Measurements from ENCODE around the gene IL11RA.
"Not testable (repeated sequence)": the region's sequence is repeated elsewhere in the genome, so short reads cannot be mapped to it uniquely, and the experiment has no call there.

Gene IL11RA

DNA sequence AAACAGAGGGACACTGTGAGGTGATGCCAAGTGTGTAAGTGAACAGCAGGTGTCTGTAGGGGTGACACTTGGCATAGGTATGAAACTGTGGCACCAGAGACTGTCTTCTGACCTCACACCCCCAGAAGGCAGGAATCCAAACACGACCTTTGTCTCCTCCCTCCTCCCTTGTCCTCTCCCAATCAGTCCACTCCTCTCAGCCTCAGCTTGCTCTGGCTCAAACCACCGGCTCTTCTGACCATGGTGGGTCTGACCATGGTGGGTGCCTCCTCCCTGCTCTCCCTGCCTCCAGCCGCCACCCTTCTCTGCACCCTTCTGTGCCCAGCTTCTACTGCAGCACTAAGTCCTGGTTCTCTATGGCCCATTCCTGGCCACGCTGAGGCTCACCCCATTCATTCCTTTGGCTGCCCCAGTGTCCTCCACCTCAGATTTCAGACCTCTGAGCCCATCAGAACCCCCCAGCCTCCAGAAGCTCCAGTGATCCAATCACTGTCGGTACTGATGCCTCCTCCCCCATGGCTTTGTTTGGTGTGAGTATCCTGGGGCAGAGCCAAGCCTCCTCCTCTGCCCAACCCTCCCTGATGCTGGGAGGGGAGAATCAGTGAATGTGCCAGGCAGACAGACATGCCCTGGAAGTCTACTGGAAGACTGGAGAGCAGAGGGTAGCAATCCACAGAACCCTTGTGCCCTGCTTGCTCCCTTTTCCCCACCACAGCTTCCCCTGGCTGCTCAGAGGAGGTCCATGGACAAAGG lies 21.4 kb upstream of the IL11RA start:
- DNase-seq = no peak

DNA sequence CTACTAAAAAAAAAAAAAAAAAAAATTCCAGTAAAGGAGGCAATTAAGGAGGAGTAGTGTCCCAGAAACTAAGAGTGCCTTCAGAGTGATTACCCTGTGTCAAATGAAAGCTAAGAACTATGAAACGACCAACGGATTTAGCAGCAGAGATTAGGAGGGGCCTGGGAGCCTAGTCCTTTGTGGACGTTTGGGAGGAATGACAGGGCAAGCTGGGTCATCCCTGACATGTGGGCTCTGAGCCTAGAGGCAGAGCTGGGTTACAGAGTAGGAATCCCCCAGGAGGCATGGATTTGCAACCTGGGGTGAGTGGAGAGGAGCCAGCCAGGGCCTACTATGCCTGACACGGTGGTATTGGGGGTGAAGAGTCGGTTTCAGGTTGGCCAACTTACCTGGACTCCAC lies 18.8 kb upstream of the IL11RA start:
- no peak for DNase-seq

DNA sequence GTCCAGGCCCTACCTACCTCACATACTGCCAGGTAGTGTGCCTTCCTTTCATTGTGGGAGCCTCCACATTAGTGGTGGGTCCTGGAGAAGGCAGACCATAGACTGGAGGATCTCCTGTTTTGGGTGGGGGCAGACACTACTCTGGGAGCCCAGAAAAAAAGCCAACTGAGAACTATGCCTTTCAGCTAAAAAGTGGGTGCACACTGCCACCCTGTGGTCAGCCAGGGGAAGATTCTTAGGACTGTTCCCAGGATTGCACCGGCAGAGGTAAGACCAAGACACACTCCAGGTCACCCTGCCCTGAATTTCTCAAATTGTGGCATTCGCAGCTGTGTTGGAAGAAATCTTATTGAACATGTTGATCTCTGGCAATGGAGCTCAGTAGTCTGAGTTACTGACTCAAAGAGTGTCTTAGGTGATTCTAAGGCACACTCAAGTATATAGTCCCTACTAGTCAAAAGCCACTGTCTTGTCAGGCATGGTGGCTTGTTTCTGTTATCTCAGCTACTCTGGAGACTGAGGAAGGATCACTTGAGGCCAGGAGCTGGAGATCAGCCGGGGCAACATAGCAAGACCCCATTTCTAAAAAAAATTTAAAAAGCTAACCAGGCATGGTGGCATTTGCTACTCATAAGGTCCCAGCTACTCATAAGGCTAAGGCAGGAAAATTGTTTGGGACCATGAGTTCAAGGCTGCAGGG lies 18.0 kb upstream of the IL11RA start:
- peak; percentile 50 for DNase-seq

DNA sequence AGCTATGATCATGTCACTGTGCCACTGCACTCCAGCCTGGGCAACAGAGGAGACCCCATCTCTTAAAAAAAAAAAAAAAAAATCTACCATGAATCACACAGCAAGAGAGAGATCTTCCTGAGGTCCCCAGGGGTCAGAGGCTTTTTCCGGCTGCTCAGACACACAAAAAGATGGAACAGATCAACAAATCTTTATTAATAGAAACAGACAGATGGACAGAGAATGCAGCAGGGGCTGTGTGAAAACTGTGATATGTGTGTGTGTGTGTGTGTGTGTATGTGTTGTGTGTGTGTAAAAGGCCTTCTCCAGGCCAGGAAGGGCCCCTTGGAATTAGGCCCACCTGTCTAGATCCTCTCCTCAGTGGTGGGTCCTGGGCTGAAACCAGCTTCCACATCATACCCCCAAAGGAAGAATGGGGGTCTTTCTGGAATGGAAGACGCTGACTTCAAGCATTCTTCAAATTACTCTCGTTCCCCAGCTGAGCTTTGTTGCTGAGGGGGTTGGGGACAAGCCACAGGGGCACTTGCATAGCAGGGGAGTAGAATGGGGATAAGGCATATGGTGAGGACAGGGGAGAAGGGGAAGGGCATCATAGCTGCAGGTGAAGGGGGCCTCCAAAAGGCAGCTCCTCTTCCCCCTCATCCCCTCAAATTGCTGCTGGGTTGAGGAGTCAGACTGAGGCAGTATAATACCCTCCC lies 17.3 kb upstream of the IL11RA start:
- DNase-seq = no peak

DNA sequence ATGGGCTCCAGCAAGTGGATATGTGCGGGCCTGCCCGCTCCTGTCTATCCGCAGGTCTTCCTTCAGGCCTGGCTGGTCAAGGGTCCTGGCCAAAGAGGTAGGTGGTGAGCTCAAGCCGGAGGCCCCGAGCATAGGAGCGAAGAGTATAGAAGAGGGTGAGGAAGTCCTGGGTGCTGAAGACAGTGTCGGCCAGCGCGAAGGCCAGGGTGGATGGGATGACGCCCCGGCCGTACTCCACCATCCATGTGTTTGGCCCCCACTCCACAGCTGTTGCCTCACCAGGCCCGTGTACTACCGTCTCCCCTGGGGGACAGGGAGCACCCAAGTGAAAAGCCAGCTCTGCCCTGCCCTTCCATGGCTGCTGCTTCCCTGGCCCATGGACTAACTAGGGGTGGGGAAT lies 16.4 kb upstream of the IL11RA start:
- no peak for DNase-seq

DNA sequence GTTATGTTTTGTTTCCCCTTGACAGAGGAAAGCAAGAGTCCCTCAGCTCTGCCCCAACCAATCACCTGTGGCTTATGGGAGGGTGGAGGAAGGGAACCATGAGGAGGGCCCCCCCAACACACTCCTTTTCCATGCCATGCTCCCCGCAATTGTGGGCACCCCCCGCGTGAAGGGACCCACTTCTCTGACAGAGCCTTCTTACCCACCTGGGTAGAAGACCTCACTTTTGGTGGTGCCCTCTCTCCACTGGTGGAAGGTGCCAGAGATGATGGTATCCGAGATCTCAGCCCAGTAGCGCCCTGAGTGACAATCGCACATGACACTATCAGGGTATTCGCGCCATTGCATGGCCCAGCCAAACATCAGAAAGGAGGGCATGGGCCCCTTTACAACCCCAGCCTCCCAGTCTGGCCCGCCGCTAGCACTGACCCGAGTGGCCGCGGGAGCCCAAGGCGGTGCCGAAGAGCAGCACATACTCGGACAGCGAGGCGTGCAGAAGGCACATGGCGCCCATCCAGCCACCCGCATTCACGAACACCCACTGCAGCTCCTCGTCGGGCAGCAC lies 15.1 kb upstream of the IL11RA start:
- DNase-seq = no peak

DNA sequence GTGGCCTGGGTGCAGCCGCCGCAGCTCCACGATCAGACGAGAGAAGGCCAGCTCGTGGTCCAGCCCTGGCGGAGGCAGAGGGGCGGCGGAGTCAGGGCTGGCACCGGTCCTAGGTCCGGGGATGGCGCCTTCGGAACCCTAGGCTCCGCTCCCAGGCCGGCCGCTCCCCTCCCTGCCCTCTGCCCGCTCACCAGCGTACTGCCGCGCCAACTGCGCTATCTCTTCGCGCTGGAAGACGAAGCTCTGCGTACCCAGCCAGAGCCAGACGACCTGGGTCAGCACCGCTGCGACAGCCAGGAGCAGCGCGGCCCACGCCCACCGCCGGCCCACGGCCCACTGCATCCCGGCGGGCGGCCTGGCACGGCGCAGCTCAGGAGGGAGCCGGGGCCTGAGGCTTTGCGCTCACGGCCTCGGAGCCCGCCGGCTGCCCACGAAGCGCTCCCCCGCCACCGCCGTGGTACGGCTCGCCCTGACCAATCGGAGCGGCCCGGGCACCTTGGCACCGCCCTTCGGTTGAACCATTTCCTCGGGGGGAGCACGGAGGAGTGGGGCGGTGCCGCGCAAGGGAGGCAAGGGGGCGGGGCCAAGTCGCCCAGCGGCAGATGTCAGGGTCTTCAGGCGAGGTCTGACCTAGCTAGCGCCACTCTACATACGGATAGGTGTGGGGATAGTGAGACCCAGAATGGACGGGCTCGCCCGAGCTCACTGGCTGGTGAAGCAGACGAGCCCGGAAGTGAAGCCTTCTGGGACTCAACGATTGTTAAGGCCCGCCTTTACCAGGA lies 14.4 kb upstream of the IL11RA start, which contains the start of gene SIGMAR1:
TSS of gene SIGMAR1 (minus strand) at position 432 of the 782 bp plus-strand sequence. CDS start at position 342, 90 bp downstream.
- peak; percentile 75 for DNase-seq

DNA sequence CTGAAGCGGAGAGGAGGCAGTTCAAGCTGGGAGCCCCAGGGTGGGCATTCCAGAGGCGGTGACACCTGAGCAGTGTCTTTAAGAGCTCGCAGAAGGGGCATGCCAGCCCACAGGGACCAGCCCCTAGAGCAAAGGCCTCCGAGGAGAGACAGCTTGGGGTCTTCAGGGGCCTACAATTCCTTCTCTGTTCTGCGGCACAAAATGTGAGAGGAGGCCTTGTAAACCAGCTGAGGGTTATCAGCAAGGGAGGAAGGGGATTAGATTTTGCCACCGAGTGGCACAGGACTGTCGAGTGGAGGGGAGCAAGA lies 13.9 kb upstream of the IL11RA start:
- DNase-seq = no peak

DNA sequence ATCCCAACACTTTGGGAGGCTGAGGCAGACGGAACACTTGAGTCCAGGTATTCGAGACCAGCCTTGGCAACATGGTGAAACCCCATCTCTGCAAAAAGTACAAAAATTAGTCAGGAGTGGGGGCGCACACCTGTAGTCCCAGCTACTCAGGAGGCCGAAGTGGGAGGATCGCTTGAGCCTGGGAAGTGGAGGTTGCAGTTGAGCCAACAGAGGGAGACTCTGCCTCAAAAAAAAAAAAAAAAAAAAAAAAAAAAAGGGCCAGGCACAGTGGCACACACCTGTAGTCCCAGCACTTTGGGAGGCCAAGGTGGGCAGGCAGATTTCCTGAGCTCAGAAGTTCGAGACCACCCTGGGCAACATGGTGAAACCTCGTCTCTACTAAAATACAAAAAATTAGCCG lies 12.7 kb upstream of the IL11RA start:
- not testable (repeated sequence) for DNase-seq

DNA sequence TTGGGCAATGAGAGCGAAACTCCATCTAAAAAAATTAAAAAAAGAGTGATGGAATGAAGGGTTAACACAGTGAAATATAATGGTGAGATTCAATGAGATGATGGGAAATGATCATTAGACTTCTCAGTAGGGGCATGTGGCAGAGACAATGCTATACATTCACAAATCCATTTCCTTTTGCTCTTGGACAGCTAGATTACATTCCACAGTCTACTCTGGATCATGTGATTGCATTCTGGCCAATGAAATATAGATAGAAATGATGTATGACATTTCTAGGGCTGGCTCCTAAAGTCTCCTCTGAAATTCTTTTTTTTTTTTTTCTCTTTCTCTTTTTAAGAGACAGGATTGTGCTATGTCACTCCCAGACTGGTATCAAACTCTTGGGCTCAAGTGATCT lies 9.3 kb upstream of the IL11RA start:
- no peak for DNase-seq

DNA sequence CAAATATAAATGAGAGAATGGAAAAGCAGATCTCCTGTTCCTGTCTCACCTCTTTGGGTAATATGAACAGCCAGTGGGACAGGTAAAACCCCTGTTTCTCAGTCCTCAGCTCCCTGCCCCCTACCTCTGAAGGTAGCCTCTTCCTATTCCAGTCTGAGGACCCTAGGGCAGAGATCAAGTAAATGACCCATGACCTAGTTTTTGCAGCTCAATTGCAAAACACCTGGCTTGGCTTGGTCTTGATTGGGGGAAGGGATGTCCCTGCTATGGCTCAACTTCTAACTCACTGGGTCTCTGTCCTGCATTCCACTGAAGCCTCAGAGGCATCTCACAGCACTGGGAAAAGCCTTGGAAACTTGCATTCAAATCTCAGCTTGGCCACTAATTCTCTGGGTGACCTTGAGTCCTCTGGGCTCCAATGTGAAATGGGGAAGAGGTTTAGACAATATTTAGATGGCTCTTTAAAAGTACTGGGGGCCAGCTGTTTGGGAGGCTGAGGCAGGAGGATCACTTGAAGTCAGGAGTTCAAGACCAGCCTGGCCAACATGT lies 7.1 kb upstream of the IL11RA start:
- DNase-seq = no peak

DNA sequence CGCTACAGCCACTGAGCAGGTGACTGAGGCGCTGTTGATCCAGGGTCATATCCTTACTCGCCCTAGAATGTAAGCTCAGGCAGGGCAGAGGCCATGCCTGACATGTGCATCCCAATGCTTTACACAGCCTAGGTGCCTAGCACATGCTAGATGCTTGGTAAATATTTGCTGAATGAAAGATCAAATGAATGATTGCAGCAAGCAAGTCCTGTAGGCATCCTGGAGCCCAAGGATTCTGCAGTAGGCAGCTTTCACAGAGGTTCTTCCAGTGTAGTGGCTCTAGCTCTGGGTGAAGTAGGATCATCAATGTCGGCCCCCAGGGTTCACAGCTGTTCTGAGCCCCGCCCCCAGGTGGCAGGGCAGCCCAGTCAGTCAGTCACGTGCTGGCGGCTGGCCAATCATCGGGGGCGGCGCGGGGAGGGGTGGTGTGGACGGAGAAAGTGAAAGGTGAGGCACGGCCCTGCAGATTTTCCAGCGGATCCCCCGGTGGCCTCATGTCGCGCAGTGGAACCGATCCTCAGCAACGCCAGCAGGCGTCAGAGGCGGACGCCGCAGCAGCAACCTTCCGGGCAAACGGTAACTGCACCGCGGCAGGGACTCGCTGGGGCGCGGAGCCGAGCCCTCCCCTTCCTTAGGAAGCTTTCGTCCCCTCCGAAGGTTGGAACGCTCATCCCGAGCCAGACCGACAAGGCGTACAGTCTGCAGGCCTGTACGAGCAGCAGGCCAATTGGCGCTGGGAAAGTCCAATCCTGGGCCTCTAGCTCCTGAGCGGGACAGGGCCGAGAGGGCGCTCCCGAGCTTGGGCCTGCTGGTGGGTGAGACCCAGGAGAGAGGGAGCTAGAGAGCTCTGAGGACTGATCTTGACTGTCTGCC lies 5.5 kb upstream of the IL11RA start, which contains the start of gene GALT:
TSS of gene GALT (plus strand) at position 465 of the 873 bp plus-strand sequence. CDS start at position 495, 30 bp downstream.
- DNase-seq = peak; percentile 59

DNA sequence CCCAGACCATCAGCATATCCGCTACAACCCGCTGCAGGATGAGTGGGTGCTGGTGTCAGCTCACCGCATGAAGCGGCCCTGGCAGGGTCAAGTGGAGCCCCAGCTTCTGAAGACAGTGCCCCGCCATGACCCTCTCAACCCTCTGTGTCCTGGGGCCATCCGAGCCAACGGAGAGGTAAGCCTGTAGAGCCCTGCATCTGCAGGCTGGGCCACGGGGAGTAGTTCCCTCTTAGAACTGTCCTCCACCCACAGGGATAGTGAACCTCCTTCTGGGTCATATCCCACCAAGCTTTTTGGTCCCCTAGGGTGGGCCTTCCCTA lies 4.9 kb upstream of the IL11RA start:
- no peak for DNase-seq

DNA sequence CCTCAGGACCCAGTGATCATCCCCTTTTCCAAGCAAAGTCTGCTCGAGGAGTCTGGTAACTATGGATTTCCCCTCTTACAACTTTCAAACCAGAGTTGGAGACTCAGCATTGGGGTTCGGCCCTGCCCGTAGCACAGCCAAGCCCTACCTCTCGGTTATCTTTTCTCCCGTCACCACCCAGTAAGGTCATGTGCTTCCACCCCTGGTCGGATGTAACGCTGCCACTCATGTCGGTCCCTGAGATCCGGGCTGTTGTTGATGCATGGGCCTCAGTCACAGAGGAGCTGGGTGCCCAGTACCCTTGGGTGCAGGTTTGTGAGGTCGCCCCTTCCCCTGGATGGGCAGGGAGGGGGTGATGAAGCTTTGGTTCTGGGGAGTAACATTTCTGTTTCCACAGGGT lies 4.3 kb upstream of the IL11RA start:
- DNase-seq = no peak

DNA sequence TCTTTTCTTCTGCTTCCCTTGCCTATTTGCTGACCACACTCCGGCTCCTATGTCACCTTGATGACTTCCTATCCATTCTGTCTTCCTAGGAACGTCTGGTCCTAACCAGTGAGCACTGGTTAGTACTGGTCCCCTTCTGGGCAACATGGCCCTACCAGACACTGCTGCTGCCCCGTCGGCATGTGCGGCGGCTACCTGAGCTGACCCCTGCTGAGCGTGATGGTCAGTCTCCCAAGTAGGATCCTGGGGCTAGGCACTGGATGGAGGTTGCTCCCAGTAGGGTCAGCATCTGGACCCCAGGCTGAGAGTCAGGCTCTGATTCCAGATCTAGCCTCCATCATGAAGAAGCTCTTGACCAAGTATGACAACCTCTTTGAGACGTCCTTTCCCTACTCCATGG lies 3.3 kb upstream of the IL11RA start:
- DNase-seq = no peak

DNA sequence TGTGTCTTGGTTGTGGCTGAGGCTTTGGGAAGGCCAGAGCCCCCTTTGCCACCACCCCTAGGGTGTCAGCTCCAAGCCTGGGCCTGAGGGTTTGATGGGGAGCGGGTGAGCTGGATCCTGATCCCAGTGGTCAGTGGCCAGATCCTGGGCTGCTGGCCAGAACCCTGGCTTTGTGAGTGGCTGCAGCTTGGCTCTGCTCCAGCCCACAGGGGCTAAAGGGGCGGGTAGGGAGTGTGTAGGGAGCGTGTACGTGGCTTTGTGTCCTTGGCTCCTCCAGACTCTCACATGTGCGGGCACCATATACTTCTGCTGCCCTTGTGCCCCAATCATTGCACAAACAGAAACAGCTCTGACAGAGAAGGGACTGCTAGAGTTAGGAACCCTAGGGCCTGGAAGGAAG lies 1.2 kb upstream of the IL11RA start:
- no peak for DNase-seq

DNA sequence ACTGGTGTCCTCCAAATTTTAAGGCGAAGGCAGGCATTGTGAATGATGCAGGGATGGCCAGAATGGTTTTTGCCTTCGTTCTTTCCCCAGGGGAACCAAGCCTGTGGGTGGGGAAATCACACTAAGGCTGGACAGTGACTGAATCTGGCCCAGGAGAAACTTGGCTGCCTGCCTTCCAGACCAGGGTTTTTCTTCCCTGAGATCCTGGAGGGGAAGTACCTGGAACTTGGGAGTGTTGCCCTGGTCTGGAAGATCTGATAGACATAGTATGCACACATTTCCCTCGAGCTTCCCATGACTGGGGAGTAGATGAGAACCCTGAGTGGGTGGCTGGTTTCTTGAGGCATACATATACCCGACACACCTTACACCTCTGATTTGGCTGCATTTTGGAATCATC lies 664 bp upstream of the IL11RA start:
- DNase-seq = no peak

DNA sequence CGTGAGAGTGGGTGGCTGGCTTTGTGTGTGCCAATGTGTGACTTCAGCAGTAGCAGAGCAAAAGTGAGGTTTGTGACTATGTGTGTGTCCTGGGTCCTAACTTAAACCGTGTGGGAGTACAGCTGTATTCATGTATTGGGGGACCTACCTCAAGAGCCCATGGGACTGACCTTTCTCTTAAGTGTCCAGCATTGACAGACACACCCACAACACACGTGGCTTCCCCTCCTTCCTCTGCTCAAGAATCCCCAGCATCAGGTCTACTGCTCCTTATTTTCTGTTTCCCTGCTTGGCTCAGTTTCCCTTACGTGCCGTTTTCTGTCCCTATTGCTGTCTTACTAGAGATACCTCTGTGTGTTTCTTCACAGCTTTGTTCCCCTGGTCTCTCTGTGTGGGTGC lies 616 bp downstream of the IL11RA start:
- no peak for DNase-seq

DNA sequence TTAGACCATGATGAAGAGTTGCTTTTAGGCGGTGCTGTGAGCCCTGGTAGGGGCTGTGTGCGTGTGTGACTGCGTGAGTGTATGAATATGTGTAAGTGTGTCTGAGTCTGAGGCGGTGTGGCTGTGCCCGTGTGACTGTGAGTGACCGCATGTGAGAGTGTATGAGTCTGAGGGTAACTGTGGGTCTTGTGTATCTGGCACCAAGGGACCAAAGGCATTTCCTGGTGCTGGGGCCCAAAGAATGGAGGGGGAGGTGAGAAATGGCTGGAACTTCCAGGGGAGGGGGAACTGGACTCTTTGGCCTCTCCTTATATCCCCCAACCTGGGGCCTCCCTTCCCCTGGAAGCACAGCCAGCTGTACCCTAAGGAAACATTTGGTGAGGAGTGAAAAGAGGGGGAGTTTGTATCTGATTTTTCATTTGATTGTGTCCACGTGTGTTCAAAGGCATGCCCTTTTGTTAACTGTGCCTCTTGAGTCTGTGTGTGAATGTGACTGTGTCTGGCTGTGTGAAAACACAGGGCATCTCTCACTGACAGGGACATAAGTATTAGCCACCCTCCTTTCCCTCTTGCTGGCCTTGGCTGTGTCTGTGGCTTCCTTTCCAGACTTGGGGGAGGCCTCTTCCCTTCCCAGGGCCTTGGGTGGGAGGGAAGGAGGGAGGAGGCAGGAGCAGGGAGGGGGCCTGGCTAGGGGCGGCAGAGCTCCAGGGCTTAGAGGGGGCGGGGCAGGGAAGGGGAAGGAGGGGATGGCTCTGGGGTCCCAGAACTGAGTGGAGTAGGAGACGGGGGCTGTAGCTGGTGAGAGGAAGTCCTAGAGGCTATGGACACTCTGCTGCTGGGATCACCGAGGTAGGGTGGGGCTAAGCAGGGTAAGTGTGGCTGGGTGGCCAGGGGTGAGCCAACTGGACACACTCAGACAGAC lies 1.4 kb downstream of the IL11RA start:
- no peak for DNase-seq

DNA sequence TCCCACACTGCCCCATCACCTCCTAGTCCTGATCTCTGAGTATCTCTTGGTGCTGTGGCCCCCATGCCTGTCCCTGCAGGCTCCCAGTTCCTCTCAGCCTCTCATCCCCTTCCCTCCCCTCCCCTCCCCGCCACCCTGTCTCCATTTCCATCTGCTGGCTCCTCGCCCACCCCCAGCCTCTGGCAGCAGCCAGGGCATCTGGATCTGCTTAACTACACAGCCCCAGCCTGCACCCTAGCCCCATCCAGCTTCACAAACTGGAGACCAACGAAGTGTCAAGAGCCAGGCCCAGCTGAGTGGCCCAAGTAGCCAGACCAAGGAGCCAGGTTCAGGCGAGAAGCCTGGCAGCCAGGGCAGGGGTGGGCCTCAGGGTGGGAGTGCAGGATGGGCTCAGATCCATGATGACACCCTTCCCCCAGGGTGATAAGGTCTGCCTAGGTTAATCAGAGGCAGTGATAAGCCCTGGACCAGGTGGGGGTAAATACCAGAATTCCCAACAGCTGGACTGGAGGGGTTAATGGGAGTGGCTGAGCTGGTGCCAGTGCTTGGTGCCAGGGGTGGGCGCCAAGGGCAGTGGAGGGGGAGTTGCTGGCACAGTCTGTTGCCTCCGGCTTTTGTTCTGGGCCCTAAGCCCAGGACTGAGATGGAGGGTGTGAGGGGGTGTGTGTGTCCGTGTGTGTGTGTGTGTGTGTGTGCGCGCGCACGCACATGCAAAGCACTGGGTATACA lies 2.5 kb downstream of the IL11RA start:
- DNase-seq = no peak

Data from GF-D8 (cell line).